ENCODE results near the gene DCP2.

DCP2 gene

GRCh38 chr5:113024076-113024697, 47.6 kb downstream of the DCP2 start:
- DNase-seq = no peak

GRCh38 chr5:113025596-113025995, 49.0 kb downstream of the DCP2 start:
- DNase-seq = no peak

GRCh38 chr5:113026211-113026610, 49.6 kb downstream of the DCP2 start:
- no peak for DNase-seq

- no peak for DNase-seq
Measured at GRCh38 chr5:113027015-113027414, 50.4 kb downstream of the DCP2 start.

GRCh38 chr5:113027431-113027830, 50.8 kb downstream of the DCP2 start:
- DNase-seq = no peak

- DNase-seq = no peak
Measured at GRCh38 chr5:113029614-113030013, 53.0 kb downstream of the DCP2 start.

GRCh38 chr5:113031104-113031503, 54.5 kb downstream of the DCP2 start:
- DNase-seq = no peak

- DNase-seq = no peak
Measured at GRCh38 chr5:113031557-113031956, 55.0 kb downstream of the DCP2 start.

- DNase-seq = no peak
Measured at GRCh38 chr5:113034182-113034773, 57.7 kb downstream of the DCP2 start.

GRCh38 chr5:113035096-113035495, 58.5 kb downstream of the DCP2 start:
- DNase-seq = no peak

- no peak for DNase-seq
Measured at GRCh38 chr5:113036321-113036720, 59.7 kb downstream of the DCP2 start.

GRCh38 chr5:113036826-113037225, 60.2 kb downstream of the DCP2 start:
- DNase-seq = no peak

GRCh38 chr5:113038136-113038535, 61.5 kb downstream of the DCP2 start:
- no peak for DNase-seq

- DNase-seq = no peak
Measured at GRCh38 chr5:113038714-113039113, 62.1 kb downstream of the DCP2 start.

- peak; percentile 9 for DNase-seq
Measured at GRCh38 chr5:113039229-113039933, 62.8 kb downstream of the DCP2 start.

- no peak for DNase-seq
Measured at GRCh38 chr5:113039934-113040285, 63.3 kb downstream of the DCP2 start.

- DNase-seq = no peak
Measured at GRCh38 chr5:113040672-113041260, 64.2 kb downstream of the DCP2 start.

- no peak for DNase-seq
Measured at GRCh38 chr5:113042491-113043243, 66.1 kb downstream of the DCP2 start.

- DNase-seq = no peak
Measured at GRCh38 chr5:113043491-113043931, 66.9 kb downstream of the DCP2 start.

GRCh38 chr5:113044776-113045465, 68.3 kb downstream of the DCP2 start:
- DNase-seq = no peak

GRCh38 chr5:113047234-113047633, 70.6 kb downstream of the DCP2 start:
- DNase-seq = no peak

All from NCI-H2171 (cell line).